Suprapubic skin (tissue), 3 donors: ENCODE measurements around the gene GDF2.

Experiments
- POLR2A ChIP-seq, 2 donors: fragments of 450-650 bp; IDR thresholded peaks; one replicate each; pipeline ENCODE4 v1.6.1; 2017; ENCODE audit warnings: antibody characterized with exemption in 2 of 2, mild to moderate bottlenecking in 2 of 2, moderate library complexity in 2 of 2
- TF ChIP-seq, protein P1 (sequence below), 2 donors: fragments of 200-600 bp in 1 of 2; fragments of 450-650 bp in 1 of 2; sonication (generic) in 1 of 2; IDR thresholded peaks; one replicate each; pipeline ENCODE4 v1.5.1; 2016 to 2019; ENCODE audit warnings: antibody characterized with exemption in 2 of 2, mild to moderate bottlenecking in 1 of 2, moderate library complexity in 1 of 2

DNA sequence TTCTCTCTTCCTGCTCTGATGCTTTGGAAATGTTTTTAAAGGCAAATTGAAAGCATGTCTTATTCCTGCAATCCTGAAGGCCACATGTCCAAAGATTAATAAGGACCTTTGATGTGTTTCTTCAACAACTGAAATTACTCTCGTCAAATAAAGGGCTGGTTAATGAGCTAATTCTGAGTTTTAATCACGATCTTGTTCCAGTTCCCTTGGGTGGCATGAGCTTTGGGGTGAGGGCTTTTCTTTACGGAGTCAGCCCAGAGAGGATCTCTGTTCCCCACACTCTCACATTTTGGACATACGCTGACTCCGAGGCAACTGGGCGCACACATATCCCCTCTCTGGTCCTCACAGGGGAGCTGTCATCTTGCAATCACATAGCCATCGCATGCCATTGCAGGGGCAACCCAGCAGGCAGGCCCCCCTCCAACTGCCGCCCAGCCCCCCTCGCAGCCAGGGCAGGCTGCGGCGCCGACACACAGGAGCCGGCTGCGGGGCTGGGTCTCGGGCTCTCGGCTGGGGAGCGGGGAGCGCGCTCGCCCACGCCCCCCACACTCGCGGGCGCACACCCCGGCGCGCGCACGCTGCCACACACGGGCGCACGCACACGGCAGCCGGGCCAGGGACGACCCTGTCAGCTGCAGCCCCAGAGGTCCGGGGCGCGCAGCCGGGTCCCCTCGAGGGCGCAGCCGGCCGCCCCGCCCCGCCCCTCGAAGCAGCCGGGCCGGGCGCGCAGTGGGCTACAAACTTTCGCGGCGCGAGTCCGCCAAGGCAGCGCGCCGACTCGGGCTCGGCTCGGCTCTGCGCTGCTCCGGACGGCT, 22.4 kb upstream of the GDF2 start, which contains the start of gene GDF10:
- TF ChIP-seq, protein P1, sequence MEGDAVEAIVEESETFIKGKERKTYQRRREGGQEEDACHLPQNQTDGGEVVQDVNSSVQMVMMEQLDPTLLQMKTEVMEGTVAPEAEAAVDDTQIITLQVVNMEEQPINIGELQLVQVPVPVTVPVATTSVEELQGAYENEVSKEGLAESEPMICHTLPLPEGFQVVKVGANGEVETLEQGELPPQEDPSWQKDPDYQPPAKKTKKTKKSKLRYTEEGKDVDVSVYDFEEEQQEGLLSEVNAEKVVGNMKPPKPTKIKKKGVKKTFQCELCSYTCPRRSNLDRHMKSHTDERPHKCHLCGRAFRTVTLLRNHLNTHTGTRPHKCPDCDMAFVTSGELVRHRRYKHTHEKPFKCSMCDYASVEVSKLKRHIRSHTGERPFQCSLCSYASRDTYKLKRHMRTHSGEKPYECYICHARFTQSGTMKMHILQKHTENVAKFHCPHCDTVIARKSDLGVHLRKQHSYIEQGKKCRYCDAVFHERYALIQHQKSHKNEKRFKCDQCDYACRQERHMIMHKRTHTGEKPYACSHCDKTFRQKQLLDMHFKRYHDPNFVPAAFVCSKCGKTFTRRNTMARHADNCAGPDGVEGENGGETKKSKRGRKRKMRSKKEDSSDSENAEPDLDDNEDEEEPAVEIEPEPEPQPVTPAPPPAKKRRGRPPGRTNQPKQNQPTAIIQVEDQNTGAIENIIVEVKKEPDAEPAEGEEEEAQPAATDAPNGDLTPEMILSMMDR (IDR thresholded peaks at IDR 0.05) = no peak
- TF ChIP-seq POLR2A (IDR thresholded peaks at IDR 0.05) = no peak
